ENCODE measurements around the gene RALBP1. TPM values are rescaled to one million over a fixed set of nuclear protein-coding genes. Genes with fewer than 3 reads are reported as not detected.
A peak's percentile ranks its signal among the peaks of the same experiment; 100 is the strongest.

RALBP1 gene
- total and polyA plus RNA-seq, 12 donors = 23.1 to 53.8 (median 41.0) TPM

DNA sequence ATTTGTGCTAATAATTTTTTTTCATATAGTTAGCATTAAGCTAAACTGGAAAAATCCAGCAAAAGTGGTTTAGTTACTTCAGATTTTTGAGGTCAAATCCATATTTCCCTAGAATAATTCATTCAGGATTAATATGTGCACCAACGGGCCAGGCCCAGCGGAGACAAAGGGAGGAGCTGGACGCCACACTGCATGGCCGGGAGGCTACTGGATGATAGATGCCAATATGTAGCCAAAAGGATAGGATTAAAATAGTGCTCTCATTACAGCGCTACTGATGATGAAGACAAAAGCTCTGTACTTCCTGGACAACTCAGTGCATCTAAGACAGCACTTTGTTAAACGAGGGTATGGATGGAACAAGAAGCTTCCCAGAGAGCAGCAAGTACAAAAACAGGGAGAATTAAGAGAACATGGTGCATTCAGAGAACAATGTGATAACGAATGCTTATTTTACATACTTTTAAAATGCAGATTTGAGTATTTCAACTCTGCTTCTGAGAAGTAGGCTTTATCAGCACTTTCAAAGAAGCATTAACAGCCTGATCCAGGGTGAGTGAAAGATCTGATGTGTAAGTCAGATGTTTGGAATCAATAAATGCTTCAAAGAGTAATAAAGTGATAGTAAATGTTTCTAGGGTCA is 99.3 kb downstream of the RALBP1 start:
- no peak for DNase-seq
- intact Hi-C loops (cut with DNase I) = loop anchor here in 8 of 10 donors (1.0 to 10.0 kb wide), 9 partner anchors 38 to 380 kb away; no protein-coding TSS in a partner anchor
- peak in 4 of 8 donors; percentile 26 to 70 (median 50) for ATAC-seq
- Histone ChIP-seq H3K36me3 (peaks cover 0 to 89% (median 15%) of the 10 kb centered on the region in 9 donors), H3K4me3 (no peak overlapping the region), H3K4me1 (peaks cover 0 to 16% (median 7%) of the 10 kb centered on the region in 9 donors), H3K9me3 (no peaks in the 10 kb centered on the region), H3K27ac (no peak overlapping the region), H3K27me3 (no peaks in the 10 kb centered on the region)
- TF ChIP-seq, protein P1, sequence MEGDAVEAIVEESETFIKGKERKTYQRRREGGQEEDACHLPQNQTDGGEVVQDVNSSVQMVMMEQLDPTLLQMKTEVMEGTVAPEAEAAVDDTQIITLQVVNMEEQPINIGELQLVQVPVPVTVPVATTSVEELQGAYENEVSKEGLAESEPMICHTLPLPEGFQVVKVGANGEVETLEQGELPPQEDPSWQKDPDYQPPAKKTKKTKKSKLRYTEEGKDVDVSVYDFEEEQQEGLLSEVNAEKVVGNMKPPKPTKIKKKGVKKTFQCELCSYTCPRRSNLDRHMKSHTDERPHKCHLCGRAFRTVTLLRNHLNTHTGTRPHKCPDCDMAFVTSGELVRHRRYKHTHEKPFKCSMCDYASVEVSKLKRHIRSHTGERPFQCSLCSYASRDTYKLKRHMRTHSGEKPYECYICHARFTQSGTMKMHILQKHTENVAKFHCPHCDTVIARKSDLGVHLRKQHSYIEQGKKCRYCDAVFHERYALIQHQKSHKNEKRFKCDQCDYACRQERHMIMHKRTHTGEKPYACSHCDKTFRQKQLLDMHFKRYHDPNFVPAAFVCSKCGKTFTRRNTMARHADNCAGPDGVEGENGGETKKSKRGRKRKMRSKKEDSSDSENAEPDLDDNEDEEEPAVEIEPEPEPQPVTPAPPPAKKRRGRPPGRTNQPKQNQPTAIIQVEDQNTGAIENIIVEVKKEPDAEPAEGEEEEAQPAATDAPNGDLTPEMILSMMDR (IDR thresholded peaks at IDR 0.05) = no peak
- WGBS, 2 donors = 86 to 88% methylated on average over 7 of the region's 7 CpGs

DNA sequence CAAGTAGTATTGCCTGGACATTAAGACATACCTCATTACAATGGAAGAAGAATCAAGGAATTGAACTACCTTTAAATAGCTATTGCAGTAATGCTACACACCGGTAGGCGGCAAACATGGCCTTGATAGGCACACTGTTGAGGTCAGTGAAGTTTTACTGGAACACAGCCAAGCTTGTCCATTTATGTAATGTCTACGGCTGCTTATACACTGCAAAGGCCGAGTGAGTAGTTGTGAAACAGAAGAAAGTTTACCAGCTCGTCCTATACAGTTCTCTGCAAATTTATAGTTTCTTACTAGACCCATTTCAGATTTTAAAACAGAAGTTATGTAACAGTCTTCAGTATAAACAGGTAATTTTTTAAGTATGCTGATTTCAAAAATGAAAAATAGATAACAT is 100.2 kb downstream of the RALBP1 start:
- TF ChIP-seq, protein P1 (IDR thresholded peaks at IDR 0.05) = peak; percentile 81 to 94 (median 87)
- DNase-seq (peak; percentile 42 to 92), ATAC-seq (peak; percentile 95 to 99 (median 98))
- Histone ChIP-seq H3K27ac (peak overlapping the region in 6 of 10 donors; percentile 6 to 60 (median 38)), H3K36me3 (peaks cover 0 to 89% (median 9%) of the 10 kb centered on the region in 9 donors), H3K4me3 (no peak overlapping the region), H3K4me1 (peaks cover 0 to 13% (median 7%) of the 10 kb centered on the region in 9 donors), H3K27me3 (no peaks in the 10 kb centered on the region), H3K9me3 (no peaks in the 10 kb centered on the region)
- intact Hi-C loops (cut with DNase I) = loop anchor here in 8 of 10 donors (1.0 to 10.0 kb wide), 9 partner anchors 37 to 379 kb away; no protein-coding TSS in a partner anchor
- 4 to 5% methylated on average over 5 of the region's 5 CpGs for WGBS, 2 donors

DNA sequence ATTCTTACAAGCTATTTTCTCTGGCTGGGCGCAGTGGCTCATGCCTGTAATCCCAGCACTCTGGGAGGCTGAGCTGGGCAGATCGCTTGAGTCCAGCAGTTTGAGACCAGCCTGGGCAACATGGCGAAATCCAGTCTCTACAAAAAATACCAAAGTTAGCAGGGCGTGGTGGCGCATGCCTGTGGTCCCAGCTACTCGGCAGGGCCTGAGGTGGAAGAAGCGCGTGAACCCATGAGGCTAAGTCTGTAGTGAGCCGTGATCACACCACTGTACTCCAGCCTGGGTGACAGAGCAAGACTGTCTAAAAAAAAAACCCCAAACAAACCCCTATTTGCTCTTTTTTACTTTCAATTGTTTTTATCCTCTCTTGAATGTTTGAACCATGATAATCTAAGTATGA is 102.0 kb downstream of the RALBP1 start:
- 93 to 97% methylated on average over 9 of the region's 9 CpGs for WGBS, 2 donors
- intact Hi-C loops (cut with DNase I) = loop anchor here in 8 of 10 donors (2.0 to 10.0 kb wide), 8 partner anchors 35 to 377 kb away; no protein-coding TSS in a partner anchor
- TF ChIP-seq, protein P1 (IDR thresholded peaks at IDR 0.05) = no peak

DNA sequence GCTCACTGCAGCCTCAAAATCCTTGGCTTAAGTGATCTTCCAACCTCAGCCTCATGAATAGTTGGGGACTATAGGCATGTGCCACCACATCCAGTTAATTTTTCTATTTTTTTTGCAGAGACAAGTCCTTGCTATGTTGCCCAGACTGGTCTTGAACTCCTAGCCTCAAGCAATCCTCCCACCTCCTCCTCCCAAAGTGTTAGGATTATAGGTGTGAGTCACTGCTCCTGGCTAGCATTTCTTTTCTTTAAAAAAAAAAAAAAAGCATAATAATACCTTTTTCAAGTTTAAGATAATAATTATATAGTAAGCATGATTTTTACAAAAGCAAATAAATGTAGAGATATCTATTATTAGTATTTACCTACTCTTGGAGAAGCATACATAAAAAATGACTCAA is 103.0 kb downstream of the RALBP1 start:
- Histone ChIP-seq H3K9me3 (peaks cover 0 to 12% (median 0%) of the 10 kb centered on the region in 11 donors), H3K27me3 (no peaks in the 10 kb centered on the region), H3K27ac (no peak overlapping the region), H3K4me1 (peaks cover 0 to 11% (median 7%) of the 10 kb centered on the region in 9 donors), H3K4me3 (no peak overlapping the region), H3K36me3 (peaks cover 0 to 89% (median 21%) of the 10 kb centered on the region in 9 donors)
- DNase-seq (no peak), ATAC-seq (no peak)
- TF ChIP-seq, protein P1 (IDR thresholded peaks at IDR 0.05) = no peak
- intact Hi-C loops (cut with DNase I) = loop anchor here in 8 of 10 donors (5.0 to 10.0 kb wide), 6 partner anchors 86 to 376 kb away; no protein-coding TSS in a partner anchor

More for the DNA sequence above, 102.0 kb downstream of the RALBP1 start:
- ATAC-seq (no peak), DNase-seq (no peak)
- peaks cover 0 to 89% (median 12%) of the 10 kb centered on the region in 9 donors for H3K36me3 ChIP-seq
- no peak overlapping the region for H3K4me3 ChIP-seq
- no peaks in the 10 kb centered on the region for H3K27me3 ChIP-seq
- peaks cover 0 to 10% (median 0%) of the 10 kb centered on the region in 11 donors for H3K9me3 ChIP-seq
- peaks cover 0 to 11% (median 7%) of the 10 kb centered on the region in 9 donors for H3K4me1 ChIP-seq
- H3K27ac ChIP-seq = no peak overlapping the region

Measured in heart right ventricle (tissue), 16 donors.